ENCODE results near the gene TMEM91. TPM values are rescaled to one million over a fixed set of nuclear protein-coding genes. Genes with fewer than 3 reads are reported as not detected.

The TMEM91 gene
- total and polyA plus RNA-seq, 2 experiments from 2014 or later = 9.3 to 10.6 TPM

DNA sequence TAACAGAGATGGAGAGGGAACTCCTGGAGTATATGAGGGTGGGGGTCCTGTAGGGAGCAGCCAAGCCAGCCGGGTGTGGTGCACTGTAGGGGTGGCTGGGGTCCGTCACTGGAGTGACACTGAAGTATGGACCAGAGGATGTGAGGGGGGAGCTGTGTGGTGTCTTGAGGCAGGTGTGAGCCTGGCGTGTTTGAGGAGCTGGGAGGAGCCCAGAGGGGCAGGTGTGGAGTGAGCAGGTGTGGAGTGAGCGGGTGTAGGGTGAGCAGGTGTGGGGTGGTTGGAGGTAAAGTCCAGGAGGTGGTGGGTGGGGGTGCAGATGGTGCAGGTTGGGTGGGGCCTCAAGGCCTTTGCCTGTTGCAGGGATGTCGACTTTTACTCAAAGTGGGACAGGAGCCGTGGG is 45.0 kb downstream of the TMEM91 start (continued):
- TF ChIP-seq, protein P1, sequence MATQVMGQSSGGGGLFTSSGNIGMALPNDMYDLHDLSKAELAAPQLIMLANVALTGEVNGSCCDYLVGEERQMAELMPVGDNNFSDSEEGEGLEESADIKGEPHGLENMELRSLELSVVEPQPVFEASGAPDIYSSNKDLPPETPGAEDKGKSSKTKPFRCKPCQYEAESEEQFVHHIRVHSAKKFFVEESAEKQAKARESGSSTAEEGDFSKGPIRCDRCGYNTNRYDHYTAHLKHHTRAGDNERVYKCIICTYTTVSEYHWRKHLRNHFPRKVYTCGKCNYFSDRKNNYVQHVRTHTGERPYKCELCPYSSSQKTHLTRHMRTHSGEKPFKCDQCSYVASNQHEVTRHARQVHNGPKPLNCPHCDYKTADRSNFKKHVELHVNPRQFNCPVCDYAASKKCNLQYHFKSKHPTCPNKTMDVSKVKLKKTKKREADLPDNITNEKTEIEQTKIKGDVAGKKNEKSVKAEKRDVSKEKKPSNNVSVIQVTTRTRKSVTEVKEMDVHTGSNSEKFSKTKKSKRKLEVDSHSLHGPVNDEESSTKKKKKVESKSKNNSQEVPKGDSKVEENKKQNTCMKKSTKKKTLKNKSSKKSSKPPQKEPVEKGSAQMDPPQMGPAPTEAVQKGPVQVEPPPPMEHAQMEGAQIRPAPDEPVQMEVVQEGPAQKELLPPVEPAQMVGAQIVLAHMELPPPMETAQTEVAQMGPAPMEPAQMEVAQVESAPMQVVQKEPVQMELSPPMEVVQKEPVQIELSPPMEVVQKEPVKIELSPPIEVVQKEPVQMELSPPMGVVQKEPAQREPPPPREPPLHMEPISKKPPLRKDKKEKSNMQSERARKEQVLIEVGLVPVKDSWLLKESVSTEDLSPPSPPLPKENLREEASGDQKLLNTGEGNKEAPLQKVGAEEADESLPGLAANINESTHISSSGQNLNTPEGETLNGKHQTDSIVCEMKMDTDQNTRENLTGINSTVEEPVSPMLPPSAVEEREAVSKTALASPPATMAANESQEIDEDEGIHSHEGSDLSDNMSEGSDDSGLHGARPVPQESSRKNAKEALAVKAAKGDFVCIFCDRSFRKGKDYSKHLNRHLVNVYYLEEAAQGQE (IDR thresholded peaks at IDR 0.05; ENCODE audit: unreplicated experiment) = no peak
- TF ChIP-seq EZH2phosphoT487 (IDR thresholded peaks at IDR 0.05; ENCODE audit: unreplicated experiment) (no peak), JUNB (IDR thresholded peaks at IDR 0.05; ENCODE audit: unreplicated experiment) (no peak), ZNF331 (CRISPR knock-in tag; IDR thresholded peaks at IDR 0.05; ENCODE audit: low read depth) (no peak)

- DNase-seq (ENCODE audit: low spot score) (no peak), ATAC-seq (no peak)
- no peaks in the 10 kb centered on the region for H3K36me3 ChIP-seq (ENCODE audit: insufficient read depth)
- H3K27ac Mint-ChIP-seq = no peak overlapping the region
- peaks cover 3% of the 10 kb centered on the region for H3K27me3 Mint-ChIP-seq (ENCODE audit: insufficient read depth, low read depth, poor library complexity)
- H3K36me3 Mint-ChIP-seq (ENCODE audit: low read depth) = peaks cover 28% of the 10 kb centered on the region
- H3K4me3 ChIP-seq = no peak overlapping the region
- no peaks in the 10 kb centered on the region for H3K27me3 ChIP-seq (ENCODE audit: insufficient read depth)
- no peak overlapping the region for H2AFZ ChIP-seq
- H3K27ac ChIP-seq (ENCODE audit: low read depth) = no peak overlapping the region
- peaks cover 3% of the 10 kb centered on the region for H3K4me1 Mint-ChIP-seq
- H3K4me1 ChIP-seq (ENCODE audit: insufficient read depth) = peaks cover 4% of the 10 kb centered on the region
- no peak overlapping the region for H3K4me3 Mint-ChIP-seq
- peaks cover 2% of the 10 kb centered on the region; the same call in 1 of the 2 replicates for H3F3A ChIP-seq (replicated peaks; ENCODE audit: low read depth)
- H3K4me2 ChIP-seq = no peak overlapping the region
- no peaks in the 10 kb centered on the region for H3K9me3 Mint-ChIP-seq
- H3K9me2 ChIP-seq (ENCODE audit: insufficient read depth) = no peaks in the 10 kb centered on the region
- H4K20me1 ChIP-seq (replicated peaks; ENCODE audit: insufficient read depth) = no peaks in the 10 kb centered on the region
- H3K79me2 ChIP-seq (replicated peaks; ENCODE audit: insufficient read depth) = no peaks in the 10 kb centered on the region
- TF ChIP-seq ZNF331 (CRISPR knock-in tag; IDR thresholded peaks at IDR 0.05; ENCODE audit: low read depth) (no peak), EZH2 (IDR thresholded peaks at IDR 0.05; ENCODE audit: low read depth, unreplicated experiment) (no peak), EZH2phosphoT487 (IDR thresholded peaks at IDR 0.05; ENCODE audit: unreplicated experiment) (no peak), JUNB (IDR thresholded peaks at IDR 0.05; ENCODE audit: unreplicated experiment) (no peak), STAT1 (IDR thresholded peaks at IDR 0.05; ENCODE audit: unreplicated experiment) (no peak), NANOG (IDR thresholded peaks at IDR 0.05; ENCODE audit: borderline replicate concordance) (no peak), CREB1 (CRISPR knock-in tag; IDR thresholded peaks at IDR 0.05; ENCODE audit: low read depth) (no peak), POLR2AphosphoS5 (IDR thresholded peaks at IDR 0.05; ENCODE audit: low read depth) (no peak), ETS1 (IDR thresholded peaks at IDR 0.05) (no peak), ZNF114 (CRISPR knock-in tag; IDR thresholded peaks at IDR 0.05) (no peak)
- TF ChIP-seq, protein P2, sequence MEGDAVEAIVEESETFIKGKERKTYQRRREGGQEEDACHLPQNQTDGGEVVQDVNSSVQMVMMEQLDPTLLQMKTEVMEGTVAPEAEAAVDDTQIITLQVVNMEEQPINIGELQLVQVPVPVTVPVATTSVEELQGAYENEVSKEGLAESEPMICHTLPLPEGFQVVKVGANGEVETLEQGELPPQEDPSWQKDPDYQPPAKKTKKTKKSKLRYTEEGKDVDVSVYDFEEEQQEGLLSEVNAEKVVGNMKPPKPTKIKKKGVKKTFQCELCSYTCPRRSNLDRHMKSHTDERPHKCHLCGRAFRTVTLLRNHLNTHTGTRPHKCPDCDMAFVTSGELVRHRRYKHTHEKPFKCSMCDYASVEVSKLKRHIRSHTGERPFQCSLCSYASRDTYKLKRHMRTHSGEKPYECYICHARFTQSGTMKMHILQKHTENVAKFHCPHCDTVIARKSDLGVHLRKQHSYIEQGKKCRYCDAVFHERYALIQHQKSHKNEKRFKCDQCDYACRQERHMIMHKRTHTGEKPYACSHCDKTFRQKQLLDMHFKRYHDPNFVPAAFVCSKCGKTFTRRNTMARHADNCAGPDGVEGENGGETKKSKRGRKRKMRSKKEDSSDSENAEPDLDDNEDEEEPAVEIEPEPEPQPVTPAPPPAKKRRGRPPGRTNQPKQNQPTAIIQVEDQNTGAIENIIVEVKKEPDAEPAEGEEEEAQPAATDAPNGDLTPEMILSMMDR (conservative IDR thresholded peaks at IDR 0.05; ENCODE audit: low read depth in 2 of 2) = no peak
- TF ChIP-seq, protein P1 (IDR thresholded peaks at IDR 0.05; ENCODE audit: unreplicated experiment) = no peak
Observed at GRCh38 chr19:41421973-41422372, 45.6 kb downstream of the TMEM91 start.

Data from GM23338 (cell line).